HepG2 (cell line): ENCODE measurements around the gene WFDC12. TPM values are rescaled to one million over a fixed set of nuclear protein-coding genes. Genes with fewer than 3 reads are reported as not detected.

ENCODE experiments used
- ATAC-seq: fragments of 200-7000 bp; cut with Tn5 transposase; 3 replicates; pipeline ENCODE4 v1.9.1; 2020; ENCODE audit warnings: mild to moderate bottlenecking, moderate library complexity
- BruUV-seq: library from RNA; stranded (reverse); fragments of 400-500 nt; replicated peaks from 2 replicates; lab custom pipeline; 2021; lab: Mats Ljungman, UMichigan
- CTCF ChIA-PET: fragments of 300-600 bp; formaldehyde crosslinking; extraction: SDS; loops from one replicate; lab custom pipeline; 2021; ENCODE audit warnings: low total read pairs, inconsistent platforms, low intra/inter-chr PET ratio; lab: Yijun Ruan, JAX
- POLR2A ChIA-PET: fragments of 350-600 bp; sonication (Branson Sonifier 250); formaldehyde crosslinking; loops from one replicate; lab custom pipeline; 2020; ENCODE audit warnings: antibody characterized with exemption, inconsistent platforms; lab: Yijun Ruan, JAX
- DNase-seq: peaks from one replicate; pipeline ENCODE4 v3.0.0-alpha.2; 2015; ENCODE audit warnings: low spot score
- FAIRE-seq: peaks from 3 replicates; lab custom pipeline; 2011; peaks lifted over from hg19 to GRCh38; lab: Jason Lieb, UNC
- H2AFZ ChIP-seq: one replicate; pipeline ENCODE4 v1.6.1; 2011; ENCODE audit warnings: low read length, inconsistent platforms
- H3K27ac ChIP-seq: fragments of 300-600 bp; 3 replicates; pipeline ENCODE4 v1.8.0; 2011; ENCODE audit warnings: mixed run types, mild to moderate bottlenecking, mixed read lengths, low read length, inconsistent platforms; ENCODE audit not compliant: insufficient read depth; ENCODE audit errors: extremely low read length
- H3K27me3 ChIP-seq, 2 experiments: fragments of 200-600 bp in 1 of 2; 2 replicates in 1 of 2; 3 replicates in 1 of 2; pipeline versions ENCODE4 v1.6.0 to v1.8.0; 2011; ENCODE audit warnings: low read length in 2 of 2, mild to moderate bottlenecking in 2 of 2, moderate library complexity in 2 of 2, inconsistent platforms in 1 of 2; ENCODE audit not compliant: insufficient read depth in 2 of 2, control insufficient read depth in 1 of 2
- H3K36me3 ChIP-seq, 2 experiments: fragments of 200-600 bp in 1 of 2; replicated peaks in 1 of 2; 2 replicates in 1 of 2; 3 replicates in 1 of 2; pipeline versions ENCODE4 v1.5.1 to v1.8.0; 2011; ENCODE audit warnings: low read length in 2 of 2, inconsistent platforms in 1 of 2; ENCODE audit not compliant: insufficient read depth in 2 of 2, control insufficient read depth in 1 of 2
- H3K4me1 ChIP-seq: 2 replicates; pipeline ENCODE4 v1.5.1; 2012; ENCODE audit warnings: low read length, inconsistent platforms; ENCODE audit not compliant: insufficient read depth
- H3K4me2 ChIP-seq: 2 replicates; pipeline ENCODE4 v1.6.0; 2011; ENCODE audit warnings: low read depth, low read length, inconsistent platforms
- H3K4me3 ChIP-seq, 3 experiments: fragments of 200-600 bp in 1 of 3; sonication (generic), shearing (Covaris generic) in 1 of 3; replicated peaks in 1 of 3; 2 replicates each; pipeline ENCODE4 v1.5.1; 2011 to 2016; ENCODE audit warnings: low read length in 3 of 3, inconsistent platforms in 2 of 3, low read depth in 2 of 3, mild to moderate bottlenecking in 2 of 3, control low read depth in 1 of 3, mixed read lengths in 1 of 3; ENCODE audit not compliant: insufficient read depth in 1 of 3
- H3K79me2 ChIP-seq: one replicate; pipeline ENCODE4 v1.6.1; 2011; ENCODE audit warnings: low read length, inconsistent platforms; ENCODE audit not compliant: insufficient read depth
- H3K9ac ChIP-seq: 2 replicates; pipeline ENCODE4 v1.6.0; 2011; ENCODE audit warnings: mild to moderate bottlenecking, low read depth, low read length, inconsistent platforms; ENCODE audit not compliant: insufficient read depth
- H3K9me3 ChIP-seq: 2 replicates; pipeline ENCODE4 v1.5.1; 2012; ENCODE audit warnings: mild to moderate bottlenecking, low read length
- H4K20me1 ChIP-seq: 2 replicates; pipeline ENCODE4 v1.6.0; 2011; ENCODE audit warnings: inconsistent platforms, mild to moderate bottlenecking, low read length, moderate library complexity; ENCODE audit not compliant: insufficient read depth
- IRF2 ChIP-seq: IDR thresholded peaks from 2 replicates; pipeline ENCODE4 v1.6.1; 2018; ENCODE audit warnings: missing genetic modification reagents, missing compliant biosample characterization
- KDM4B ChIP-seq: sonication (generic); formaldehyde crosslinking; IDR thresholded peaks from 2 replicates; pipeline ENCODE4 v1.4.0; 2020; ENCODE audit warnings: missing genetic modification reagents
- TFDP1 ChIP-seq: IDR thresholded peaks from 2 replicates; pipeline ENCODE4 v1.6.1; 2016; ENCODE audit warnings: missing compliant biosample characterization, missing genetic modification reagents, borderline replicate concordance
- TOE1 ChIP-seq: sonication (generic); formaldehyde crosslinking; IDR thresholded peaks from 2 replicates; pipeline ENCODE4 v1.4.0; 2020; ENCODE audit warnings: mild to moderate bottlenecking, missing genetic modification reagents
- ZFX ChIP-seq: sonication (generic); formaldehyde crosslinking; IDR thresholded peaks from 2 replicates; pipeline ENCODE4 v1.4.0; 2020; ENCODE audit warnings: mild to moderate bottlenecking, low read depth, missing genetic modification reagents, moderate library complexity
- ZNF207 ChIP-seq: fragments of 450-650 bp; IDR thresholded peaks from 2 replicates; pipeline ENCODE4 v1.6.1; 2016; ENCODE audit warnings: antibody characterized with exemption, borderline replicate concordance
- ZNF232 ChIP-seq: sonication (generic); formaldehyde crosslinking; IDR thresholded peaks from 2 replicates; pipeline ENCODE4 v1.4.0; 2020; ENCODE audit warnings: missing genetic modification reagents, borderline replicate concordance
- ZNF281 ChIP-seq: sonication (generic); formaldehyde crosslinking; IDR thresholded peaks from 2 replicates; pipeline ENCODE4 v1.4.0; 2020; ENCODE audit warnings: missing genetic modification reagents, borderline replicate concordance
- ZNF777 ChIP-seq: sonication (generic); formaldehyde crosslinking; IDR thresholded peaks from 2 replicates; pipeline ENCODE4 v1.4.0; 2020; ENCODE audit warnings: missing genetic modification reagents
- whole genome bisulfite sequencing: methylation state at CpG from one replicate; pipeline ENCODE4 v1.1.6; 2017; ENCODE audit warnings: low lambda C conversion rate; 5-methylcytosine and 5-hydroxymethylcytosine counted together
- in situ Hi-C: cut with HindIII; loops from 2 replicates; pipeline ENCODE4 v1.10.0; 2017; ENCODE audit warnings: low pct_unique_long_range_greater_than_20kb; ENCODE audit not compliant: extremely low pct_ligation_motif_present
- intact Hi-C: fragments of 100-400 bp; cut with micrococcal nuclease; formaldehyde crosslinking; loops from one replicate; pipeline ENCODE4 v1.10.0; 2022; ENCODE audit not compliant: unreplicated experiment
- polyA plus RNA-seq, 8 experiments: library from polyadenylated mRNA; depleted of rRNA in 3 of 8; stranded (reverse) in 7 of 8; unstranded in 1 of 8; fragments of >200 nt; fragmentation: Illumina TruSeq in 4 of 8; extraction: Trizol in 4 of 8; gene quantifications; 2 replicates each; pipeline versions ENCODE4 v1.2.1 to v1.2.3, GENCODE V29; 2011 to 2016; ENCODE audit warnings: low read depth in 4 of 8, missing spikeins in 1 of 8, mixed read lengths in 1 of 8; ENCODE audit not compliant: insufficient read depth in 1 of 8
- total RNA-seq, 5 experiments: library from RNA; depleted of rRNA; stranded (reverse); fragments of >200 nt; fragmentation: Illumina TruSeq; extraction: Trizol; gene quantifications; 2 replicates each; pipeline ENCODE4 v1.2.3, GENCODE V29; 2016; ENCODE audit warnings: low read depth in 1 of 5
- TF ChIP-seq, protein P1 (sequence below): sonication (generic); formaldehyde crosslinking; IDR thresholded peaks from 2 replicates; pipeline ENCODE4 v1.8.0; 2022; ENCODE audit warnings: missing genetic modification reagents, low read depth, mild to moderate bottlenecking, borderline replicate concordance

WFDC12 gene
- total and polyA plus RNA-seq, 2 of the 13 experiments (the other 11 are each of a cell fraction or from before 2014, with no cell fraction given), result not detected

DNA sequence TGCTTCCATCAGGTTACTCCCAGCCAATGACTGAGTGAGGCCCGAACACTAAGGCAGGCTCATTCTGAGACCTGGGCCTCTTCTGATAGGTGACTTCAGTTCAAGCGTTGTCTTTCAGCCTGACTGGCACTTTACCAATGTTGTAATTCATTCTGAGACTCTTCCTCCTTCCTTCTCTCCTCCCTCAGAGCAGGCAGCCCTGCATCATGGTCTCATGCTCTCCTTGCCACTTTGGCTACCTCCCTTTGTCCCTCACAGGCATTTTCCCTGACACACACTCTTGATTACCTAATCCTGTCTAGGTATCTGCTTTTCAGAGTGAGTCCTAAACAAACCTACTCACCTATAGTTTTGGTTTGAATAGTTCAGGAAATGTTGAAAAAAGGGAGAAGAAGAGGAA, 12.6 kb upstream of the WFDC12 start:
- intact Hi-C loops, result loop anchor here (5.0 to 10.0 kb wide), 2 partner anchors 155 to 562 kb away; no protein-coding TSS in a partner anchor
- Histone ChIP-seq H4K20me1 (no peaks in the 10 kb centered on the region), H3K9ac (no peak overlapping the region), H3K4me2 (no peak overlapping the region), H3K27me3 (0 out of 5 replicates have a peak, but pooled peaks cover 0 to 4% of the 10 kb centered on the region in 2 experiments), H3K4me3 (no peak overlapping the region), H3K27ac (no peak overlapping the region), H3K36me3 (no peaks in the 10 kb centered on the region), H2AFZ (no peak overlapping the region), H3K9me3 (no peaks in the 10 kb centered on the region), H3K79me2 (no peaks in the 10 kb centered on the region), H3K4me1 (peaks cover 8% of the 10 kb centered on the region)
- ChIA-PET POLR2A (no interaction called here), CTCF (no interaction called here)
- no peak for DNase-seq
- in situ Hi-C loops, result no loop called here
- FAIRE-seq, result no peak
- 3% methylated on average over 2 of the region's 2 CpGs for WGBS
- no peak for ATAC-seq
- no TSS peak for BruUV-seq
- no peak for TF ChIP-seq TFDP1
- TF ChIP-seq IRF2 (CRISPR knock-in tag), result no peak
- no peak for TF ChIP-seq ZNF281 (CRISPR knock-in tag)
- TF ChIP-seq KDM4B (CRISPR knock-in tag), result no peak
- no peak for TF ChIP-seq ZFX (CRISPR knock-in tag)
- TF ChIP-seq, protein P1, sequence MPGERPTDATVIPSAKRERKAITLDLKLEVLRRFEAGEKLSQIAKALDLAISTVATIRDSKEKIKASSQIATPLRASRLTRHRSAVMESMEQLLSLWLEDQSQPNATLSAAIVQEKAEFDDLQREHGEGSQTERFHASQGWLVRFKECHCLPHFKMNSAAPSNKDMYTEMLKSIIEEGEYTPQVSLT (CRISPR knock-in tag), result no peak
- TF ChIP-seq ZNF232, result no peak
- no peak for TF ChIP-seq ZNF207
- TF ChIP-seq ZNF777 (CRISPR knock-in tag), result no peak
- no peak for TF ChIP-seq TOE1 (CRISPR knock-in tag)
- TF ChIP-seq, all 625 proteins: peak for 0
